NCI-H1105 treated with DMSO at 0.1 percent for 48 hours (cell line): Measurements from ENCODE around the gene AATF.

Source experiments
- DNase-seq: peaks from one replicate; lab custom pipeline; 2025; lab: John Stamatoyannopoulos, UW

The AATF gene

DNA sequence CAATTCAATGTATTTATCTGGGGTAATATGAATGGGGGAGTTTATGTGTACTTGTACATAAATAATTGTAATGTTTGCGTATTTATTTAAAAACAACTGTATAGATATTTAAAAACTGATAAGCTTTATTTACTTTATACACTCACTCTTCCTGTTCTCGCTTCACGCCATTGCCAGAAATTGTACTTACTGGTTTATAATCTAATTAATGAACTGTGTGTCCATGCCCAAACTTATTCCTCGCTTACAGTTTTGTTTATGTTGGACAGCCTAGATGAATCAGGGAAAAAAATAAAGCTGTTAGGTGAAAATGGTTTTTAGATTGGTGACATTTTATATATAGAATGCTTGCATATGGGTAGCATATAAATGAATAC is 30.8 kb downstream of the AATF start:
- no peak for DNase-seq

DNA sequence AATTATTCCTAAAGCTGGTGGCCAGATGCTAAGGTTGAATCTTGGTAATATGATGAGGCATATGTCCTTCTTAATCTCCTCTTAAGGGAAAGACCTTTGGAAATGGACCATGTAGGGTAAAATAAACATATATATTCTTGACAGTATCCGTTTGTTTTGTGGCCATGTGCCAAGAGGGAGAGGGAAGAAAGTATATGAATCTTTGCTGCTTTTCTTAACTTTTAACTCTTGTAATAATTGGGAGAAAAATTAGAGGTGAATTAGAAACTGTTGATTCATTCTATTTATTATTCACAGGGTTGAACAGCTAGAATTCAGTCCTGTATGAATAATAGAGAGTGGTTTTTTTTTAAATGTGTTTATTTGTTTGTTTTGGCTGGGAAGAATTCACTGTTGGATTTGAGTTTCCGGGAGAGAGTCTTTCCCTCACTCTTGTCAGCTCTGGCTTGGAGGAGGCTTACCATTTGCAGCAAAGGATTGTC is 31.6 kb downstream of the AATF start:
- DNase-seq: peak; percentile 5

DNA sequence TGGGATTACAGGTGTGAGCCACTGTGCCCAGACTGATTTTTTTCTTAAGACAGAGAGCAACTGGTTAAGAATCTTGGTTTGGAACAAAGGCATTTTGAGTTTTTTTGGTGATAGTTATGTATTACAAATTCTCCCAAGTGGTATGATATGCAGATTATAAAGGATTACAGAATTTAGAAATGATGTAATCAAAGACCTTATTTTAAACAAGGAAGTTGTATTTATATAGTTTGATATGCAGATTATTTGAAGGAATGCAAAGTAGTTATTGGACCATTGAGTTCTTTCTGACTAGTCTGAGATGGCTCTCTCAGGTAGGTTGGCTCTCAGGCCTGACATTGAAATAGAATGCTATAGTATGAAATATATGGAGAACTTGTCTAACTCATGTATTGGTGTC is 34.9 kb downstream of the AATF start:
- no peak for DNase-seq

DNA sequence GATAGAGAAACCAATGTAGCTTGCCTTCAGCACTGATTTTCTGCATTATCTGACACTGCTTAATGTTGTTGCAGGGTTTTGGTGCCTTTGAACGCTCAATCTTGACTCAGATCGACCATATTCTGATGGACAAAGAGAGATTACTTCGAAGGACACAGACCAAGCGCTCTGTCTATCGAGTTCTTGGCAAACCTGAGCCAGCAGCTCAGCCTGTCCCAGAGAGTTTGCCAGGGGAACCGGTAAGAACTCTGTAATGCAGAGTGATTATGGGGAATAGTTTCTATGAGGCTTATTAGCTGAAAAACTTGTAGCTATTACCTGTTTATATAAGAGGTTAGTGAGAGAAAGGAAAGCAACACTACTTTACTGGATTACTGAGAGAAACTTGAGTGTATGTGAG is 40.4 kb downstream of the AATF start:
- no peak for DNase-seq

DNA sequence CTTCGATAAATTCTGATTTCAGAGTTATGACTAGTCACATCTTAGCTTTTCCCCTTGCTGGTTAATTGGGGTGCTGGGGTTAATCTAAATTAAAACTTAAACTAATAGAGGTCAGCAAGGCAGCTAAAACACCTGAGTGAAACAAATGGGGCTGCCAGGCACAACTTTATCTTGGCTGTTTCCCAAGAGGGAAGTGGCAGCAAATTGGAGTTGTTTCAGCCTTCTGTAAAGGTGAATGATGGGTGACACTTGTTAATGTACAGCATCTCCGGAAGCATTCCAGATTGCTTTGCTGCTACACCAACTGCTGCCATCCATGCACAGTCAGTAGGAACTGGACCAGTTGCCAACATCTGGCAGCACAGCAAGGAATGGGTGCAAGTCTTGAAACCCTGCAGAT is 43.9 kb downstream of the AATF start:
- peak; percentile 89 for DNase-seq

DNA sequence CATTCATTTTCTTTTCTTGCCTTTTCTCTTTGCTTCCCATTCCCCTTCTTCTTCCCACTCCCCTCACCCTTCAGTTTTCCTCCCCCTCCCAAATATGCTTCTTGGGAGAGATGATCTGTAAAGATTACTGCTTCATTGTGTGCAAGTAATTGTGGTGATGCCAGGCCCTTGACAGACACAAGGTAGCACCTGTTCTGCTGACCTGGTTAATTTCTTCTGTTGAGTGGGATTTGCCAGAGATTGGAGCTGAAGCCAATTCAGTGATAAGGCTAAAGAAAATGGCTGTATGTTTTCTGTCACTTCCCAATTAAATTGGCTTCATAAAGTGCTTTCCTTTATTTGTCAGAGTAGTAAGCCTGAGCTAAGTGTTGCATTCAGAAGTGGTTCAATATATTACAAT is 44.5 kb downstream of the AATF start:
- DNase-seq: peak; percentile 81

DNA sequence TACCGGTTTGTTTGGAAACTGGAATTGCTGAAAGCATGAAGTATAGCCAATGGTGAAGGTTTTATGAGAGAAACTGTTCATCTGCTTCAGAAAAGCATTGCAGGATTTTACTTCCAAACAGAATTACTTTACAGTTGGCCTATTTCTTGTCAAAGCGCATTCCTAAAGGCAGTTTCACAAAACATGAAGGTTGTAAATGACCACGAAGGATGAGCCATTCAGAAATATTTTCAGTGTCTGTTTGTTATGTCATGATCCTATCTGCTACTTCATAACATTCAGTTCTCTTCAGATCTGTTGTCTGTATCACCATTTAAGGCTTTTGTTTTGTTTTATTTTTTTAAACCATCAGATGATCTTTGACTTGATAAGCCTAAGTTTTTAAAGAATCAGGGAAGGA is 45.7 kb downstream of the AATF start:
- DNase-seq: no peak

DNA sequence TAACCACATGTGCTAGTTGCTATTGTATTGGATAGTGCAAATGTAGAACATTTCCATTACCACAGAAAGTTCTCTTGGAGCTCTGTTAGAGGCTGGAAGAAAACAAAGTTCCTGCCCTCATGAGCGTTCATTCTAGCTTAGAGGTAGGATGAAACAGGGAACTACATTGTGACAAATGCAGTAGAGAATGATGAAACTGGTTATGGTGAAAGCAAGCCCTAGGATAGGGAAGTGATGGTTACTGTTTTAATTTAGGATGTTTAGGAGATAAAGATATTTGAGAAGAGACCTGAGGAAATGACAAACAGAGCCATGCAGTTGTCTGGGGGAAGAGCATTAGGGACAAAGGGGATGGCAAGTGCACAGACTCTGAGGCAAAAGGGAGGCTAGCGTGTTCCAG is 50.7 kb downstream of the AATF start:
- no peak for DNase-seq

DNA sequence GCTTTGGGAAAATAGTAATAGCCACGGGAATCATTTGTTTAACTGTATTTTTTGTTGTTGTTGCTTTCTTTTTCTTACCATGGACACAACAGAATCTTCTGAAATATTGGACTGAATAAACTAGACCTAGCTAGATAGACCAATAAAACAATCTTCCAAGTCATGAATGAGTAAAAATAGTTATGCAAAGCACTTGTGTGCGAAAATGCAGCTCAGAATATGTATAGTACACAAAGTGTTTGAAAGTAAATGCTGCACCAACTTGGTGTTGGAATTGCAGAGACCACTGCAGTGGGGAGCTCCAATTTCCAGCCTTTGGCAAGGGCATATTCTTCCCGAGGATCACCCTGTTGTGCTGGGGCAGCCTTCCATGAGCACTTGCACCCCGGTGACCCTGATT is 68.0 kb downstream of the AATF start:
- DNase-seq: no peak

DNA sequence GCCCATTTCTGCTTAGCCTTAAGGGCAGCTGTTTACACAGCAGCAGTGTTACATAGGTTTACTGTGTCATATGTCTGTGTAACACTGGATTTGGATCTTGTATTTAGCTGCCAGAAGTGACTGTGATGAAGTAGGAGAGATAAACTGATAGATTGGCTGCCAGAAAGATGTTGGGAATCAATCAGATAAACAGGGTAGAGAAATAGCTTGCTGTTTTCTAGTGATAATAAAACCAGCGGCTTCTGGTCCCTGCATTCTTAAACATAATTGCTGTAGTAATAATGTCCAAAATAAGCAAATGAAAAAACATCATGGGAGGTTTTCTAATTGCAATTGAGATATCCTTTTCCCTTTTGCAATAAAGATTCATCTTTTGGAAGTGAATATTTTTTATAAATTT is 68.7 kb downstream of the AATF start:
- no peak for DNase-seq

DNA sequence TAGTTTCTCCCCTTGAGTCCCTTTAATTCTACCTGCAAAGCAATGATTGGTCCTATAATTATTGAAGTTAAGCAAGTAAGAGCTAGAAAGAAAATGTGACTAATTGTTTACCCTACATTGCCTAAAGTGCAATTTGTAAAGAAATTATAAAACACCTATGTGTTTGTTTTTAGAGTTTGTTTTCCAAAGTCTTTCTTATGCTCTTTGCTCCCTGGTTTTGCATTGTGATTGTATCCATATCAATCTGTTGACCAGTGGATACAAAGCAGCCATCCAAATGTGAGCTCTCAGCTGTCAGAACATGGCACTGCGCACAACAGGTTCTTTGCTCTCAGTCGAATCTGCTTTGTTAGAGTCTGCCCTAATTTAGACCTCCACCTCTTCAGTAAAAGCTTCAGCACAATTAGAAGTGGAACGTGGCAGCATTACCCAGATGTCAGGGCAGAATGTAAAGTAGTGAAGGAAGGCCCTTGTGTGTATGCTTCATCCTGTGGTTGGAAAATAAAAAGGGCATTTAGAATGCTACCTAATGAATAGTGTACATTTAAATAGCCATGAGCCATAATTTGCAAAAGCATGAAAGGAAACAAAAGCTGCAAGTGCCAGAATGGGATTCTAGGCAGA is 70.5 kb downstream of the AATF start:
- no peak for DNase-seq

DNA sequence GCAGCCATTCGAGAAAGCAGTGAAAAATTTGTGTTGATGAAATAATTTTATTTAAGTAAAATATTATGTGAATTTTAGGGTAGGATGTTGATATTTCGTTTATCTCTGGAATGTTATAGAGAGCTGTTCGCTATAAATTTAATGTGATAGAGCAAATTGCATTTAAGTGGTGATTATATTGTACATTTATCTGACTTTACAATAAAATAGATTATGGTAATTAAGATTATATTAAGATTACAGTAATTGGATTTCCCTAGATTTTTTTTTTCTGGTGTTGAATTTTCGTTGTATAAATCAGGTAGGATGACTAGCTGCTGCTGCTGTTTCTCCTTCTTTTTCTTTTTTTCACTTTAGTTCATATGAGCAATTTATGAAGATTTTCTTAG is 71.0 kb downstream of the AATF start:
- no peak for DNase-seq

DNA sequence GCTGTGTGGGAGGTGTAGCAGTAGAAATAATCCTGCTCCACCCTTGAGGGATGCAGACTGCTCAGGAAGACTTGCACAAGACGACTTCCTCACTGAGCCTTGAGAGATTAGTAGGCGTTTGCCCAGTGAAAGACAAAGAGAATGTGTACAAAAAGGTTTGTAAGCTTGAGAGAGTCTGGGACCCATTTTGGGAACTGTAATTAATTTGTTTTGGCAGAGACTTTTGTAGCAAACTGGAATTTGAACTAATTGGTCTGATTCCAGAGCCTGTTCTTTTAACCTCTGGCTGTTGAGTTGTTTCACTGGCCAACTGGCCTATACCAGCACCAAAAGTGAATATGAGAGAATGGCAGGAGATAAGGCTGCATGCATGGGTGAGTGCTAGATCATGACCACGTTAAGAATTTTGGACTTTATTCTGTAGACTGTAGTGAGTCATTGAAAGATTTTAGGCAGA is 75.5 kb downstream of the AATF start:
- no peak for DNase-seq

DNA sequence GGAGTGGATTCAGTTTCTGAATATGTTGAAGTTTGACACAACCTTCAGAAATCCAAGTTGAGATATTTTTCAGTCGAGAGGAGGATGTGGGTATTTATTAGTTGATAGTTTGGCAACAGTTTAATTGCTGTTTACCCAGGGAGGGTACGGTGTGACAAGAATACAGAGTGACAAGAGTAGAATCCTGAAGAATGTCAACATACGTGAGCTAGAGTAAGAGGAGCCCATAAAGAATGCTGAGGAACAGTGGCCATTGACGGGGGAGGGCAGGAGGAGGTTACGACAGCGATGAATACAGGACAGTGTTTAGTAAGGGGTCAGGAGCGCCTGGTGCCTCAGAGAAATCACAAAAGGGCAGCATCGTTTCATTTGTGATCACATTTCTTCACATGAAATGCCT is 76.5 kb downstream of the AATF start:
- DNase-seq: no peak

DNA sequence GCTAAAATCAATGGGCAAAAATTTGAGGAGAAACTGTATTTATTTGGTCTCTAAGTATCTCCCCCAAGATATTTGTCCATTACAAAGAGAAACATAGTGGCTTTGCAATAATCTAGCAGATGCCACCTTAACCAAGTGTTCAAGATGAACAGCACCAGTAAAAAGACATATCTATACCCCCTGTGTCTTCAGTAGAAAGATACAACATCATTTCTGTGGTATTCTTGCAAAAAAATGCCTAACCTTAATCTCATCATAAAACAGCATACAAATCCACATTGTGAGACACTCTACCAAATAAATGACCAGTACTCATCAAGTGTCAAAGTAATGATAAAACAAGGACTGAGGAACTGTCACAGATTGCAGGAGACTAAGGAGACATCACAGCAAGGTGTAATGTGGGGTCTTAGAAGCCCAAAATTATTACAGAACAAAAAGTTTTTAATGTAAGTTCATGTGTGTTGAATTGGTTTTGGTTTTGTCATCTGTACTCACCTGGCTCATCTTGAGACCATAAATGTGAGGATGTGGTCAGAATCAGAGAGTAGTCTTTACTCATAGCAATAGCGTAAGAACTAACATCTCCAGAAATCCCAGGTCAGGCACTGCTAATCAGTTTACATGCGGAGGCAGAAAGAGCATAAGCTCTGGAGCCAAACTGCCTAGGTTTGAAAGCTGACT is 77.2 kb downstream of the AATF start:
- no peak for DNase-seq

DNA sequence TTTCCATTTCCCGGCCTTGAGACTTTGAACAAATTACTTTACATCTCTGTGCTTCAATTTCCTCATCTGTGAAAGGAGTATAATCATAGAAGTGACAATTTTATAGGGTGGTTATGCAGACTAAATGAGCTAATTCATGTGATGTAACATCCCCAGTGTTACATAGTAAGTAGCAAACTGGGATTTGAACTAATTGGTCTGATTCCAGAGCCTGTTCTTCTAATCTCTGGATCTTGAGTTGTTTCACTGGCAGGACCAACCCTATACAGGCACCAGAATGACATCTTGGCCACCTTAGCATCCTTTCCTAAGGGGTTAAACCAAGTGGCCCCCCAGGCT is 77.7 kb downstream of the AATF start:
- DNase-seq: no peak

DNA sequence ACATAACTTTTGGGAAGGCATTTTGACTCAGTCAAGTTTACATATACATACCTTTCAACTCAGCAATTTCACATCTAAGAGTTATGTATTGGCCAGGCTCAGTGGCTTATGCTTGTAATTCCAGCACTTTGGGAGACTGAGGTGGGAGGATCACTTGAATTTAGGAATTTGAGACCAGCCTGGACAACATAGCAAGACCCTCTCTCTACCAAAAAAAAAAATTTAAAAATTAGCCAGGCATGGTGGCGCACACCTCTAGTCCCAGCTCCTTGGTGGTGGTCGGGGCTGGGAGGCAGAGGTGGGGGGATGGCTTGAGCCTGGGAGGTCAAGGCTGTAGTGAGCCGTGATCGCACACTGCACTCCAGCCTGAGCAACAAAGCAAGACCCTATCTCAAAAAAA is 79.3 kb downstream of the AATF start:
- no peak for DNase-seq

DNA sequence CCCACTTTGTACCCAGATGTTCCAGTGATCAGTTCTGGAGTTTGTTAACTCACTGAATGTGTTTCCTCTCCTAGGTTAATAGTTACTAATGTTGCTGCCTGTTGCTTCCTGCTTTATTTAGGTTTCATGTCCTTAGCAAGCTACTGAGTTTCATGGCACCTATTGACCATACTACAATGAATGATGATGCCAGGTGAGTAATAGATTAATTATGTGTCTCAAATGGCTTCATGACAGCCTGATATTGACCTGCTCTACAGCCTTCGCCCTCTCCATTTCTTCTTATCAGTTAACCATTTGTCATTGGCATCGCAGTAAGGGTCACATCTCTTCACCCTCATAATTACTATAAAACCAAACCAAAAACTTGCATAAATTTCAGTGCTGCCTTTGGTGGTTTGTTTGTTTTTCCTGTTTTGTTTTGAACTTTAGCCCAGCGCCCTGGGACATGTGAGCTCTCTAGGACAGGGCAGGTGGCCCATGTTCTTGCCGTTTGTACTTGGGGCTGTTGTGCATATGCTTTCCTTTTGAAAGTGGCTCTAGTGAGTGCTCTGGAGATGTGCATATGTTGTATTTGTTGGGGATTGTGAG is 82.8 kb downstream of the AATF start:
- no peak for DNase-seq

DNA sequence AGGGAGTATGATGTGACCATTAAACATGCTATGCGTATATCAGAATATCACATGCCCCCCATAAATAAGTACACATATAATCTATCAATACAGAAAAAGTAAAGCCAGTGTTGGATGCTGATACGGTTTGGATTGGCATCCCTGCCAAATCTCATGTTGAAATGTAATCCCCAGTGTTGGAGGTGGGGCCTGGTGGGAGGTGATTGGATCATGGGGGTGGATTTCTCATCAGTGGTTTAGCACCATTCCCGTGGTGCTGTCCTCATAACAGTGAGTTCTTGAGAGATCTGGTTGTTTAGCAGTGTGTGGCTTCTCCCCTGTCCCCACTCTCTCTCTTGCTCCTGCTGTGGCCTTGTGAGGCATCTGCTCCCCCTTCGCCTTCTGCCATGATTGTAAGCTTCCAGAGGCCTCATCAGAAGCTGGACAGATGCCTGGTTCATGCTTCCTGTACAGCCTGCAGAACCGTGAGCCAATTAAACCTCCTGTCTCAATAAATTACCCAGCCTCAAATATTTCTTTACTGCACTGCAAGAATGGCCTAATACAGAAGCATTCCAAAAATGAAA is 88.9 kb downstream of the AATF start:
- no peak for DNase-seq

DNA sequence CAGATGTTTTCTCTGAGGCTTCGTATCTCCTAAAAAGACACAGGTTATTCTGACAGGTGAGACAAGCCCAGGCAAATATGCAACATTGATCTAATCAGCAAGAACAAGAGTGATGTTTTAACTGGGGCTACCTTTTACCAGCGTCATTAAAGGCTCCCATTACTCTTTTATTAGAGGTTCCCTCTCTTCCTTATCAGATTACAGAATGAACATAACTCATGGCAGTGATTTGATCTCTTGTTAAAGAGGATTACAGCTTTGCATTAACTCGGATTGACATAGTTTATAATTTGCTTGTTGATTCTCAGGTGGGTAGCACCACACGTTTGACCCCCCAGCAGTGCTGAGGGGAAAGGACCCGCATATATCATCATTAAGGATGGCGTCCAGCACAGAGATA is 90.5 kb downstream of the AATF start:
- DNase-seq: peak; percentile 42

DNA sequence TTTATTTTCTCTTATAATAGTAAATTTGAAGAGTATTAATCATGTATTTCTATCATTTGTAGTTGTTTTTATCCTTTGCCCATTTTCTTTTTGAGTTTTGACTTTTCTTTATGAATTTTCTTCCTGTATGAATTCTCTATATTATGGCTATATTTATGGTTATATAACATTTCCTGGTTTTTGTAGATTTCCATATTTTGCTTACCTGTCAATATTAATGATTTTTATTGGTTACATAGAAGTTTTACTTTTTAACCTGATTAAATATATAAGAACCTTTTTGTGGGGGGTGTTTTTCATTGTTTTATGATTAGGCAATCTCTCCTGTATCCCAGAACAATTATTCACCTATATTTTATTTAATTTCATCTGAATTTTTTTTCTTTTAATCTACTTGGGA is 93.2 kb downstream of the AATF start:
- DNase-seq: no peak

DNA sequence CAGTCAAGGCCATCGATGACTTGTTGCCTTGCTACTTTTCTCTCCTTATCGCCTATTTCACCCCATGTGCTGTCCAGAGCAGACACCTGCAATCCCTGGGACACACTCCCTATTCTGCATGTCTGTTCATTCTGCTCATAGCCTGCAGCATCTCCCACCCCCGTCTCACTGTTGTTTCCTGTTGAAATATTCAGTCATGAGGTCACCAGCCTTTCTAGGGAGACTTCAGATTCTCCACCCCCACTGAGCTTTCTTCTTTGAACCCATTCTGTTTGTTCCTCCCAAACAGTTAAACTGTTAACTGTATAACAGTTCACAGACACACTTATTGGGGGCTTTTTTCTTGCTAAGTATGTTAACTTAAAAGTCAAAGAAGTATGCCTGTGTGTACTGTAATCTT is 94.4 kb downstream of the AATF start:
- no peak for DNase-seq

DNA sequence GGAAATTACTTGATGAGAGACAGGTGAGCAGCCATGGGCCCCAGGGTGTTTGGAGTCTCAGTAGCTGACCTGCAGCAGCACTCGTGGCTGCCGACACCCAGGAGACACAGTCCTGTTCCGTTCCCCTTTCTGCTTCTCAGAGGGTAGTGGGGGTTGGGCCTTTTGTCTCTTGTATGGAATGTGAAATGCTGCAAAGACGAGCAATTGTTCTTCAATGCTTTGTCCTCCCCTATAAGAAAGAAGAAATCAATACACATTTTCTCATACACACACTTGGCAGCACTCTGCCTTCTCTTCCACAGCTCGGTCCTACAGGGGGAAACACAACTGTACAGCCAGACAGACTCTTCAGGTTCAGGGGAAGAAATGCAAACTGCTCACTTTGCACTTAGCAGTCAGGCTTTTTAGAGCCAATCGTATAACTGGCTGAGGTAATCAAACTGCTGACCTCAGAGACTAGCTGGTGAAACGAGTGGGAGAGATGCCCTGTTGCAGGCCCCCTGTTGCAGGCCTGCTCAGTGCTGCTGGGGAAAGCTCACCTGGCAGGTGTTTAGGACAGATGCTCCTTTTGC is 96.7 kb downstream of the AATF start:
- no peak for DNase-seq
